CD8-positive, alpha-beta memory T cell (primary cell): ENCODE measurements around the gene ZNF593OS. TPM values are rescaled to one million over a fixed set of nuclear protein-coding genes. Genes with fewer than 3 reads are reported as not detected.
A peak's percentile ranks its signal among the peaks of the same experiment; 100 is the strongest.

ENCODE experiments used
- CTCF ChIA-PET: fragments of 350-600 bp; sonication (Branson Sonifier 250); formaldehyde crosslinking; loops from one replicate; lab custom pipeline; 2021; ENCODE audit warnings: antibody characterized with exemption; lab: Charles Lee
- POLR2A ChIA-PET: fragments of 350-600 bp; sonication (Branson Sonifier 250); formaldehyde crosslinking; loops from one replicate; lab custom pipeline; 2021; ENCODE audit warnings: antibody characterized with exemption; lab: Charles Lee
- DNase-seq, 5 donors: peaks; one replicate each; pipeline versions ENCODE4 v3.0.0 to v3.0.0-alpha.2; 2020 to 2022; ENCODE audit warnings: mixed read lengths in 1 of 5
- H3K27ac ChIP-seq: one replicate; pipeline ENCODE4 v1.7.0; 2013; ENCODE audit warnings: low read depth, mild to moderate bottlenecking, low read length, moderate library complexity
- H3K27me3 ChIP-seq: 2 replicates; pipeline ENCODE4 v1.7.0; 2013; ENCODE audit warnings: low read length, mild to moderate bottlenecking; ENCODE audit not compliant: insufficient read depth, poor library complexity, severe bottlenecking
- H3K36me3 ChIP-seq: 2 replicates; pipeline ENCODE4 v1.7.0; 2013; ENCODE audit warnings: mild to moderate bottlenecking, low read length, moderate library complexity; ENCODE audit not compliant: insufficient read depth
- H3K4me1 ChIP-seq: 2 replicates; pipeline ENCODE4 v1.7.0; 2013; ENCODE audit warnings: mild to moderate bottlenecking, low read length, moderate library complexity; ENCODE audit not compliant: insufficient read depth
- H3K4me3 ChIP-seq: 2 replicates; pipeline ENCODE4 v1.7.0; 2013; ENCODE audit warnings: mild to moderate bottlenecking, low read length
- H3K9me3 ChIP-seq: 2 replicates; pipeline ENCODE4 v1.7.0; 2013; ENCODE audit warnings: mild to moderate bottlenecking, low read length
- H3K27ac Mint-ChIP-seq, 8 donors: one replicate each; pipeline ENCODE4 v1.8.0; 2020 to 2021; ENCODE audit warnings: mixed read lengths in 8 of 8, mild to moderate bottlenecking in 6 of 8, inconsistent platforms in 3 of 8, moderate library complexity in 3 of 8
- H3K27me3 Mint-ChIP-seq, 2 donors: one replicate each; pipeline ENCODE4 v1.8.0; 2020 to 2021; ENCODE audit warnings: mixed read lengths in 2 of 2, mild to moderate bottlenecking in 1 of 2, moderate library complexity in 1 of 2
- H3K36me3 Mint-ChIP-seq, 3 donors: one replicate each; pipeline ENCODE4 v1.8.0; 2020 to 2021; ENCODE audit warnings: mixed read lengths in 3 of 3, inconsistent platforms in 1 of 3, mild to moderate bottlenecking in 1 of 3
- H3K4me1 Mint-ChIP-seq, 3 donors: one replicate each; pipeline ENCODE4 v1.8.0; 2020 to 2021; ENCODE audit warnings: mixed read lengths in 3 of 3, inconsistent platforms in 1 of 3, mild to moderate bottlenecking in 1 of 3
- H3K4me3 Mint-ChIP-seq, 7 donors: one replicate each; pipeline ENCODE4 v1.8.0; 2020 to 2021; ENCODE audit warnings: mixed read lengths in 7 of 7, mild to moderate bottlenecking in 6 of 7, moderate library complexity in 4 of 7, inconsistent platforms in 2 of 7
- H3K9me3 Mint-ChIP-seq, 5 donors: one replicate each; pipeline ENCODE4 v1.8.0; 2020 to 2022; ENCODE audit warnings: mixed read lengths in 5 of 5, mild to moderate bottlenecking in 3 of 5, moderate library complexity in 2 of 5, inconsistent platforms in 1 of 5
- polyA plus RNA-seq: library from polyadenylated mRNA; unstranded; fragments of 300-500 nt; fragmentation: Illumina TruSeq; gene quantifications from one replicate; pipeline ENCODE4 v1.2.3, GENCODE V29; 2021
- total RNA-seq, 2 experiments: library from RNA; stranded (reverse); gene quantifications; one replicate each; pipeline ENCODE4 v1.2.3, GENCODE V29; 2021

ZNF593OS gene
- total and polyA plus RNA-seq, 3 experiments from 2014 or later, result 0.85 TPM; not detected in 2

DNA sequence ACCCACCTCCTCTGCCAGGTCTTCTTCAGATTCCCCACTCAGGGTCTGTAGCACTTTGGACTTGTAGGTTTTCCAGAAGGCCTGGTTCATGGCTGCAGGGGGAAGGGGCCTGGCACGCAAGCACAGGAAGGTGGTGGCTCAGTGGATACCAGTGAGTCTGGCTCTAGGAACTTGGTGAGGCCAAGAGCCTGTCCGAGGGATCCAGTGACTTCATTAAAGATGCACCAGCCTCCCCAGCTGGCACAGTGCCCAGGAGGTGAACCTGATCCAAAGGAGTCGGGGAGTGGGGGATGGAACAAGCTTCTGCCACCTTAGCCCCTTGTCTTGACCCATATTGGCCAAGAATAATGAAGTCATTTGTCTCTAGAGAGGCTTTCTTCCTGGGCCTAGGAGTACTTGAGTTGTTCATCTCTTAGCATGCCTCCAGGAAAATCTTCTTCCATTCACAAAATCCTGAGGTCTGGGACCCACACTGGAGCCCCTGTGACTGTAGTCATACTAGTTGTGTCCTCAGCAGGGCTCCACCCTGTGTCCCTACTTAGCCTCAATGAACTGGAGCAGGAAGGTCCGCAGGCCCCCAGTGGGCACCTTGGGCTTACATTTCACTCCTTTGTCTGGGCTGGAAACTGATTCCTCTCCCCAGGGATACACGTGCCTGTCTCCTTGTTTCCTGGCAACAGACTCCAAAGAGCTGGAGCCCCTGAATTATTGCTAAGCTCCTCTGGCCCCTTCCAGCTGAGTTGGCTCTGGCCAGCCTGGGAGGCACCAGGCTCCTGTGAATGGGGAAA lies 3.0 kb downstream of the ZNF593OS start, which contains the start of gene C1orf232:
TSS of gene C1orf232 (minus strand) at position 554 of the 788 bp plus-strand sequence. CDS start at position 90, 464 bp downstream.
- POLR2A ChIA-PET, result no interaction called here
- DNase-seq, result no peak
- peaks cover 0 to 6% (median 0%) of the 10 kb centered on the region in 3 donors for H3K36me3 Mint-ChIP-seq
- no peaks in the 10 kb centered on the region for H3K9me3 Mint-ChIP-seq
- H3K4me3 Mint-ChIP-seq, result peak within 1 kb of the TSS; percentile 86 to 95 (median 88)
- peak within 1 kb of the TSS; percentile 39 to 97 (median 85) for H3K27ac Mint-ChIP-seq
- Histone ChIP-seq H3K36me3 (no peaks in the 10 kb centered on the region), H3K4me1 (peaks cover 26% of the 10 kb centered on the region), H3K27me3 (no peaks in the 10 kb centered on the region), H3K9me3 (no peaks in the 10 kb centered on the region), H3K4me3 (peak within 1 kb of the TSS; percentile 68), H3K27ac (peak within 1 kb of the TSS; percentile 86)
- H3K4me1 Mint-ChIP-seq, result peaks cover 15 to 33% (median 26%) of the 10 kb centered on the region in 3 donors
- CTCF ChIA-PET, result interaction anchor here (0.9 to 8.2 kb wide), 11 partner anchors 11 to 246 kb away, joined by 3 to 87 read pairs (median 7); partner anchors contain the start of genes CD52 and CEP85
- peaks cover 2 to 6% of the 10 kb centered on the region in 2 donors for H3K27me3 Mint-ChIP-seq

DNA sequence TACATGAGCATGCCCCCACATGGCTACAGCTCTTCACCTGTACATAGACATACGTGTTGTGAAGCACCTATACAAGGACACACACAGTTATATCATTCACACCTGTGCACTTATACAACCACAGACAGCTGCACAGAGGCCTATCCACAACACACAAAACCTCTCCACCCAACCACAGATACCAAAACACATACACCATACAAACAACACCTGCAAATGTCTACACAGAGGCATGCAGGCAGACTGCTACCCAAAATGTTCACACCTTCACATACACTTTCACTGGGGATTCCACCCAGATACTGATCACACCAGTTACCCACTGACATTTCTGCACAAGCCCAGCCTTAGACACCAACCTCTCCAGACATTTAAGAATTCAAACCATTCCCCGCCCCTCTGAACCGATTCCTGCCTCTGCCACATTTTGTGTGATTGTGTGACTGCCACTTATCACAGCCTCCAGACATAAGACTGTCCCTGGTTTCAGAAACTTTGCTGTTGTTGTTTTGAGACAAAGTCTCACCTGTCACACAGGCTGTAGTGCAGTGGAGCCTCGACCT lies 4.8 kb downstream of the ZNF593OS start:
- Histone ChIP-seq H3K9me3 (no peaks in the 10 kb centered on the region), H3K4me1 (peaks cover 32% of the 10 kb centered on the region), H3K27me3 (peaks cover 8% of the 10 kb centered on the region), H3K36me3 (no peaks in the 10 kb centered on the region), H3K27ac (no peak overlapping the region), H3K4me3 (no peak overlapping the region)
- peak overlapping the region in 3 of 8 donors; percentile 5 to 47 (median 6) for H3K27ac Mint-ChIP-seq
- no peak for DNase-seq
- H3K27me3 Mint-ChIP-seq, result peaks cover 10% of the 10 kb centered on the region in 2 donors
- H3K4me1 Mint-ChIP-seq, result peaks cover 19 to 41% (median 31%) of the 10 kb centered on the region in 3 donors
- peaks cover 0 to 6% (median 0%) of the 10 kb centered on the region in 3 donors for H3K36me3 Mint-ChIP-seq
- CTCF ChIA-PET, result interaction anchor here (1.3 to 8.2 kb wide), 2 partner anchors 22 to 67 kb away, joined by 3 to 87 read pairs; partner anchors contain the start of gene CEP85
- peak overlapping the region in 2 of 7 donors; percentile 2 to 66 for H3K4me3 Mint-ChIP-seq
- no peaks in the 10 kb centered on the region for H3K9me3 Mint-ChIP-seq
- POLR2A ChIA-PET, result interaction anchor here (0.6 kb wide), 1 partner anchor 34 kb away, joined by 3 read pairs; no protein-coding TSS in a partner anchor

DNA sequence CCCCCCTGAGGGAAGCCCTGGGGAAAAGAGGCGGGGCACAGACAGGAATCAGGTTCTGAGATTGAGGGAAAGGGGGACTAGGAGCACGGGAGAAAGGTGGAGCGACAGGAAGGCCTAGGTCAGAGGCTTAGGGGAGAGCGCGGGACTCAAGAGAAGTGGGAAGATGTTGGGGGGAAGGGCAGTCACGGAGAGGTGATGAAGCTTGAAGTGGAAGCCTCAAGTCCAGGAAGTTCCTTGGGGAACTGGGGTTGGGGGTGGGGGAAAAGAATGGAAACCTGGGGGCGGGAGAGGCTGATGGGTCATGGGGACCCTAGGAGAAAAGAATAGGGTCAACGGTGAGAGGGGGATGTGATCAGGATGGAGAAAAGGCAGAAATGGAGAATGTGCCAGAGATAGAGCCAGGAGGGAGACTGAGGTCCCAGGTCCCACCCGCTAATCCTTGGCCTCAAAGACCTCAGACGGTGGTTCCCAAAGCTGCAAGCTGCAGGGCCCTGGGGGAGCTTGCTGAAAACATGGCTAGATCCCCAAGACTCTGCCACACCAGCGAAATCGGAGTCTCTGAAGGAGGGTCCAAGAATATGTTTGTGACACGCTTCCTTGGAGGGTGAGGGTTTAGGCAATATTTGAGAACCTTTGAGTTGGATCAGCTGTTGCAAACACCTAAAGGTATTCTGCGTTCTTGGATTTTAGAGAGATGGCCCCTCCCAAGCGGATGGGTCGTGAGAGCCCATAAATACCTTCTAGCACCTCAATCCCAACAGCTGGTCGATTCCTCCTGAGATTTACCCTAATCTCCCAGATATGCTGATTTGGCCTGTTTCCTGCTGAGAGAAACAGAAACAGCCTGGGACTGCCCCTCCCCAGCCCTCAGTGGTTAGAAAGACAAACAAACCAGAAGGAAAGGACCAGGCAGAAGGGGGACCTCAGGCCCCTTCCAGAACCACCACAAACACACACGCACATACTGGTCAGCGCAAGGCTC lies 6.5 kb downstream of the ZNF593OS start:
- H3K9me3 ChIP-seq, result no peaks in the 10 kb centered on the region
- H3K27ac ChIP-seq, result no peak overlapping the region
- H3K9me3 Mint-ChIP-seq, result no peaks in the 10 kb centered on the region
- H3K4me3 ChIP-seq, result no peak overlapping the region
- peaks cover 16 to 19% of the 10 kb centered on the region in 2 donors for H3K27me3 Mint-ChIP-seq
- peak overlapping the region; percentile 28 to 72 (median 54) for H3K4me3 Mint-ChIP-seq
- no peak overlapping the region for H3K27ac Mint-ChIP-seq
- peaks cover 15 to 30% (median 22%) of the 10 kb centered on the region in 3 donors for H3K4me1 Mint-ChIP-seq
- H3K36me3 Mint-ChIP-seq, result peaks cover 0 to 4% (median 0%) of the 10 kb centered on the region in 3 donors
- POLR2A ChIA-PET, result no interaction called here
- H3K36me3 ChIP-seq, result no peaks in the 10 kb centered on the region
- H3K27me3 ChIP-seq, result peaks cover 8% of the 10 kb centered on the region
- peaks cover 22% of the 10 kb centered on the region for H3K4me1 ChIP-seq
- CTCF ChIA-PET, result interaction anchor here (1.0 to 1.8 kb wide), 4 partner anchors 20 to 252 kb away, joined by 3 to 7 read pairs (median 4); partner anchors contain the start of gene CEP85
- no peak for DNase-seq

DNA sequence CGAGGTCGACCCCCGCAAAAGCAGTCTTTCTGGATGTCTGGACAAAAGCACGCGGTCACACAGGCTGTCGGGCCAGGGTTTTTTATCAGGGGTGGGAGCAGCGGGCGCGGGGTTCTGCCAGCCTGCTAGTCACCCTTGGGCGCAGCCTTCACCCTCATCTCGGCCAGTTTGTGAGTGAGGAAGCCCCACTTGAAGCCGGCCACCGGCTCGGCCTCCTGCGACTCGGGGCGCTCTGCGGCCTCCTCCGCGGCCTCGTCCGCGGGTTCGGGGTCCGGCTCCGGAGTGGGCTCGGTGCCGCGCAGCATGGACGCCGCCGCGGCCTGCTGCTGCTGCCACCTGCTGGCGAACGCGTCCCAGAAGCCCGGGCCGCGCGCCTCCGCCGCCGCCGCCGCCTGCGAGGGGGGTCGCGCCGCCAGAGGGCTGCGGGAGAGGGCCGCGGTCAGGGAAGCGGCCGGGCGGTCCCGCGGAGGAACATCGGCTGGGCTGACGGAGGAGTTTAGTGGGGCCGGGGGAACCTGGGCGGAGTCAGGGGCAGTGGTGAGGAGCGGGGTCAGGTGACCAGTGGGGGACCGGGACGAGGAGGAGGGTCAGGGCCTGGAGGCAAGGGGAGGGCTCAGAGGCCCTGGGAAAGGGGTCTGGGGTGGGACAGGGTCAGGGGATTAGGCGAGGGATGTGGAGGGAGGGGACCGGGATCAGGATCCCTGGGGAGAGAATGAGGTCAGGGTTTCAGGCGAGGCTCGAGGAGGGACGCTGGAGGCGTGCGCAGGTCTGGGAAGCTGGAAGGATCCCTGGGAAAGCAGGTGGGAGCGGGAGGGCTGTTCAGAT lies 7.4 kb downstream of the ZNF593OS start:
- H3K36me3 Mint-ChIP-seq, result no peaks in the 10 kb centered on the region
- H3K4me3 Mint-ChIP-seq, result peak overlapping the region; percentile 18 to 72 (median 54)
- H3K36me3 ChIP-seq, result no peaks in the 10 kb centered on the region
- H3K9me3 Mint-ChIP-seq, result peaks cover 0 to under 1% (median 0%) of the 10 kb centered on the region in 5 donors
- peaks cover 23 to 24% of the 10 kb centered on the region in 2 donors for H3K27me3 Mint-ChIP-seq
- peaks cover 10% of the 10 kb centered on the region for H3K27me3 ChIP-seq
- ChIA-PET CTCF (interaction anchor here (0.8 to 1.7 kb wide), 10 partner anchors 10 to 253 kb away, joined by 3 to 6 read pairs (median 4); partner anchors contain the start of gene CEP85), POLR2A (no interaction called here)
- no peak overlapping the region for H3K27ac Mint-ChIP-seq
- peak; percentile 39 to 60 (median 42) for DNase-seq
- H3K27ac ChIP-seq, result no peak overlapping the region
- no peaks in the 10 kb centered on the region for H3K9me3 ChIP-seq
- peak overlapping the region; percentile 50 for H3K4me3 ChIP-seq
- peaks cover 18% of the 10 kb centered on the region for H3K4me1 ChIP-seq
- peaks cover 15 to 27% (median 20%) of the 10 kb centered on the region in 3 donors for H3K4me1 Mint-ChIP-seq

GRCh38 chr1:26163684-26164035 lies 8.0 kb downstream of the ZNF593OS start:
- H3K27me3 Mint-ChIP-seq, result peaks cover 28 to 30% of the 10 kb centered on the region in 2 donors
- Histone ChIP-seq H3K4me1 (peaks cover 16% of the 10 kb centered on the region), H3K4me3 (peak overlapping the region; percentile 50), H3K9me3 (no peaks in the 10 kb centered on the region), H3K36me3 (no peaks in the 10 kb centered on the region), H3K27me3 (peaks cover 13% of the 10 kb centered on the region), H3K27ac (no peak overlapping the region)
- peaks cover 13 to 24% (median 18%) of the 10 kb centered on the region in 3 donors for H3K4me1 Mint-ChIP-seq
- CTCF ChIA-PET, result interaction anchor here (0.8 to 1.6 kb wide), 9 partner anchors 10 to 158 kb away, joined by 3 to 6 read pairs (median 3); partner anchors contain the start of gene CEP85
- peak overlapping the region in 6 of 7 donors; percentile 18 to 55 (median 32) for H3K4me3 Mint-ChIP-seq
- DNase-seq, result no peak
- POLR2A ChIA-PET, result no interaction called here
- no peaks in the 10 kb centered on the region for H3K36me3 Mint-ChIP-seq
- H3K9me3 Mint-ChIP-seq, result peaks cover 0 to 2% (median 0%) of the 10 kb centered on the region in 5 donors
- no peak overlapping the region for H3K27ac Mint-ChIP-seq

- no peaks in the 10 kb centered on the region for H3K36me3 ChIP-seq
- Mint-ChIP-seq H3K4me1 (peaks cover 13 to 24% (median 18%) of the 10 kb centered on the region in 3 donors), H3K27ac (no peak overlapping the region), H3K9me3 (peaks cover 0 to 4% (median 0%) of the 10 kb centered on the region in 5 donors), H3K4me3 (peak overlapping the region; percentile 16 to 76 (median 44)), H3K36me3 (no peaks in the 10 kb centered on the region), H3K27me3 (peaks cover 39 to 42% of the 10 kb centered on the region in 2 donors)
- ChIA-PET POLR2A (no interaction called here), CTCF (interaction anchor here (1.0 to 1.6 kb wide), 4 partner anchors 17 to 267 kb away, joined by 3 to 5 read pairs (median 4); no protein-coding TSS in a partner anchor)
- peaks cover 13% of the 10 kb centered on the region for H3K27me3 ChIP-seq
- H3K9me3 ChIP-seq, result no peaks in the 10 kb centered on the region
- H3K27ac ChIP-seq, result no peak overlapping the region
- peaks cover 16% of the 10 kb centered on the region for H3K4me1 ChIP-seq
- no peak for DNase-seq
- peak overlapping the region; percentile 26 for H3K4me3 ChIP-seq
These were observed 9.4 kb downstream of the ZNF593OS start for GRCh38 chr1:26162220-26162709.
